Left renal cortex interstitium (tissue), 4 donors: ENCODE results near the gene SPIRE1. TPM values are rescaled to one million over a fixed set of nuclear protein-coding genes. Genes with fewer than 3 reads are reported as not detected.
"Not testable (repeated sequence)": the region's sequence is repeated elsewhere in the genome, so short reads cannot be mapped to it uniquely, and the experiment has no call there.

Source experiments
- DNase-seq, 4 donors: peaks; one replicate each; pipeline ENCODE4 v3.0.0-alpha.2; 2013; ENCODE audit warnings: low read depth in 4 of 4, low spot score in 2 of 4, missing footprints in 1 of 4
- polyA plus RNA-seq, 4 donors: library from polyadenylated mRNA; unstranded; fragments of 120-200 nt; gene quantifications; one replicate each; pipeline ENCODE4 v1.2.1, GENCODE V29; 2013; ENCODE audit not compliant: insufficient read length in 4 of 4

SPIRE1 gene
- polyA plus RNA-seq, 4 donors: 32.0 to 37.3 (median 32.3) TPM

- DNase-seq: no peak
Observed at GRCh38 chr18:12497839-12498238, 160.1 kb downstream of the SPIRE1 start.

- DNase-seq: no peak
Observed at GRCh38 chr18:12497296-12497695, 160.6 kb downstream of the SPIRE1 start.

- DNase-seq: no peak
Observed at GRCh38 chr18:12492907-12493306, 165.0 kb downstream of the SPIRE1 start.

- DNase-seq: no peak
Observed at GRCh38 chr18:12491611-12492435, 166.1 kb downstream of the SPIRE1 start.

GRCh38 chr18:12485479-12486105 is 172.3 kb downstream of the SPIRE1 start:
- DNase-seq: no peak

- not testable (repeated sequence) for DNase-seq
Observed at GRCh38 chr18:12481915-12482314, 176.0 kb downstream of the SPIRE1 start.

- DNase-seq: no peak
Observed at GRCh38 chr18:12479982-12480381, 177.9 kb downstream of the SPIRE1 start.

GRCh38 chr18:12479536-12479935 is 178.4 kb downstream of the SPIRE1 start:
- DNase-seq: no peak

GRCh38 chr18:12478269-12479047 is 179.4 kb downstream of the SPIRE1 start:
- no peak for DNase-seq

- no peak for DNase-seq
Observed at GRCh38 chr18:12477606-12478005, 180.3 kb downstream of the SPIRE1 start.

- no peak for DNase-seq
Observed at GRCh38 chr18:12476955-12477354, 181.0 kb downstream of the SPIRE1 start.

- DNase-seq: no peak
Observed at GRCh38 chr18:12474876-12475275, 183.0 kb downstream of the SPIRE1 start.

GRCh38 chr18:12474146-12474545 is 183.8 kb downstream of the SPIRE1 start:
- no peak for DNase-seq

- no peak for DNase-seq
Observed at GRCh38 chr18:12470382-12471075, 187.4 kb downstream of the SPIRE1 start.

- DNase-seq: no peak
Observed at GRCh38 chr18:12468445-12468844, 189.5 kb downstream of the SPIRE1 start.

- no peak for DNase-seq
Observed at GRCh38 chr18:12464731-12465130, 193.2 kb downstream of the SPIRE1 start.

- no peak for DNase-seq
Observed at GRCh38 chr18:12463191-12463590, 194.7 kb downstream of the SPIRE1 start.

GRCh38 chr18:12462242-12462641 is 195.7 kb downstream of the SPIRE1 start:
- DNase-seq: no peak

GRCh38 chr18:12461326-12461725 is 196.6 kb downstream of the SPIRE1 start:
- DNase-seq: no peak

GRCh38 chr18:12460874-12461273 is 197.0 kb downstream of the SPIRE1 start:
- no peak for DNase-seq

GRCh38 chr18:12458771-12459170 is 199.1 kb downstream of the SPIRE1 start:
- DNase-seq: no peak
